ENCODE measurements around the gene MTM1.

Gene MTM1

DNA sequence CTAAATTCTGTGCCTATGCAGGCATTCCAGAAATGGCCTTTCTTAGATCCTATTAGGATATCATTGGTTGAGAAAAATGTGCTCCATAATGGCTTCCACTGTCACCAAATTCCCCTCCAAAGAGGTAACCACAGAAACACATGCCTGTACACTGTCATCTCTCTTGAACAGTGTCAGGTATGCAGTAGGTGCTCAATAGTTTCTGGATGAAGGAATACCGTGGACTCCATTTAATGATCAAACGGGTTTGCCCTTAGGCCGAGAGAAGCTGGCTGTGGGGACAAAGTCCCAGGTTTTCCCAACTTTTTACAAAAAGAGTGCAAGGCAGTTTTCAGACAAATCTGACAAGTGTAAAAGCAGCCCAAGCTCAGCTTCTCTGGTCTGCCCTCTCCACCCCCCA, 16.5 kb upstream of the MTM1 start:
- no peak for DNase-seq

GRCh38 chrX:150558424-150558823, 10.0 kb upstream of the MTM1 start:
- DNase-seq = no peak

GRCh38 chrX:150564838-150565237, 3.6 kb upstream of the MTM1 start:
- no peak for DNase-seq

GRCh38 chrX:150565551-150565950, 2.9 kb upstream of the MTM1 start:
- no peak for DNase-seq

- DNase-seq = peak; percentile 65
These were observed 1.7 kb upstream of the MTM1 start for GRCh38 chrX:150566734-150567182.

DNA sequence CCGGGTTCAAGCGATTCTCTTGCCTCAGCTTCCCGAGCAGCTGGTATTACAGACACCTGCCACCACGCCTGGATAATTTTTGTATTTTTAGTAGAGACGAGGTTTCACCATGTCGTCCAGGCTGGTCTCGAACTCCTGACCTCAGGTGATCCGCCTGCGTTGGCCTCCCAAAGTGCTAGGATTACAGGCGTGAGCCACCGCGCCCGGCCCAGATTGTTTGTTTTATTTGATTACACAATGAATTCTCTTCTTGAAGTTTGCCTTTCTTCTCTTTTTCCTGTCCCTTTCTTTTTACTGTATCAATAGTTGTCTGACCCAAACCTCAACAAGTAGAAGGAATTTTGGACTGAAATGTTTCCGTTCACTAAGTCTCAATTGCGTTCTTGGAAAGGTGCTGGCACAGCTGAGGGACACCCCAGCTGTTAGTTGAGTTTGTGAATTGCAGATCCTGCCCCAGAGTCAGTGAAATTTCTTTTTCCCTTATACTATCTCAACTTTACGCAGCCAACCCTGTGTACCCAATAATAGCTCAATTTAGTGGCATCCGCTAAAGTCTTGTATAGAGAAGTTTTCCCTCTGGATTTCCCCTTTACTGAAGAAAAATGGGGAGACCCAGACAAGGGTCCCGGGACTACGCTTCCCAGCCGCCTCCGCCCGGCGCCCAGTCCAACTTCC, 639 bp upstream of the MTM1 start:
- DNase-seq = no peak

DNA sequence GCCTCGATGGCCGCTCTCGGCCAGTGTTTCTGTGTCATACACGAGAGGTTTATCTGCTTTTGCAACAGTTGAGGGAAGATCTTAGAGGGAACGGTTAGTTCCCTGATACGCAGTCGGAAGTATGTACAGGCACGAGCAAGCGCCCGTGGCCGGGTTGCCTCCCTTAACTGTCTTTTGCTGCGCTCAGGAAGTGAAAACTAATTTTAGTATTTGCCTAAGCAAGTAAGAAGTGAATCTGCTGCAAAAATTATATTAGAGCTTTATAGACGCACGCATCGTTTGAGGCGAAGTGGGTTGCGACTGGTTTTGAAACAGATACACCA, 695 bp downstream of the MTM1 start:
- DNase-seq = no peak

- no peak for DNase-seq
These were observed 2.1 kb downstream of the MTM1 start for GRCh38 chrX:150570512-150570911.

DNA sequence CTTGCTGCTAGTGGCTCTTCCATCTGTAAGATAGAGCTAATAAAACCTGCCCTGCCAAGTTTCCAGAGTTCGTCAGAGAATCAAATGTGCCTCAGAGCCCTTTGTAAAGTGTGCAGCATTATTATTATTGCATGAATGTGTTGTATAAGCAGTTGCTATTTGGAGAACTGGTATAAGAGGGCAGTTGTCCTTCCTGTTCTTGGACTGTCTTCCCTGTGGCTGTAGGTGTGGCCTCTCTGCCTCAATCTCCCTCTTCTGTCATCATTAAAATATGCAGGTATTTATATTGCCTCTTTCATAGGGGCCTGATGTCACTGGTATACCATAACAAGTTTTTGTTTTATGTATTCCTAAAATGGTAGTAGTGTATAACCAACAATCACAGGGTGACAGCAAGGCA, 3.8 kb downstream of the MTM1 start:
- no peak for DNase-seq

GRCh38 chrX:150573106-150573505, 4.7 kb downstream of the MTM1 start:
- no peak for DNase-seq

DNA sequence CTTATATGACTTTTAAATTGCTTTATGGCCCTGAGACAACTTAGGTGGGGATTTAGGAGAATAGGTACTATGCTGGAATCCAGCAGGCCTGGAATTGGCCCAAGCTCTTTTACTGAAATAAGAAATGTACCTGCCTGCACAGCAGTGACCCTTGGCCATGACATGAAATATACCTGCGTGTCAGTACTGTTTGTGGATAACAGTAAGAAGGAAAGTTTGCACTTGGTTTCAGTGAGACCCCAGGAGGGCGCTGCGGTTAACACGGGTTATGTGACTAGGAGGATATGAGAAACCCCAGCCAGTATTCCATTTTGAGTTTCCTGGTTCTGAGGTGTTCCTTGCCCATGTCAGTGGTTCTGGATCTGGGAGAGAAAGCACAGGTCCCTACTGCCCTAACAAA, 5.3 kb downstream of the MTM1 start:
- no peak for DNase-seq

GRCh38 chrX:150574559-150575418, 6.4 kb downstream of the MTM1 start:
- no peak for DNase-seq

DNA sequence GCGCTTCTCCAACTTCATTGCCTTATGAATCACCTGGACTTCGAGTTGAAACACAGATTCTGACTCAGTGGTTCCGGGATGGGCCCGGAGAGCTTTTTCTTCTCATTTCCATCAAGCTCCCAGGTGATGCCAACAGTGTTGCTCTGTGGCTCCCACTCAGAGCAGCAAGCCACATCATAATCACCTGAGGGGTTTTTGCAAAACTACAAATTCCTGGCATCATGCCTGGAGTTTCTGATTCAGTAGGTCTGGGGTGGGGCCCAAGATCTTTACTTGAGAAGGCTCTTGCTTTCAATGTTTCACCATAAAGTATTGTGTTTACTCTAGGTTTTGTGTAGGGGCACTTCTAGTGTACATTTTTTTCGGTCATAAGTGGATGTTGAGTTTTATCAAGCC, 7.0 kb downstream of the MTM1 start:
- peak; percentile 73 for DNase-seq

DNA sequence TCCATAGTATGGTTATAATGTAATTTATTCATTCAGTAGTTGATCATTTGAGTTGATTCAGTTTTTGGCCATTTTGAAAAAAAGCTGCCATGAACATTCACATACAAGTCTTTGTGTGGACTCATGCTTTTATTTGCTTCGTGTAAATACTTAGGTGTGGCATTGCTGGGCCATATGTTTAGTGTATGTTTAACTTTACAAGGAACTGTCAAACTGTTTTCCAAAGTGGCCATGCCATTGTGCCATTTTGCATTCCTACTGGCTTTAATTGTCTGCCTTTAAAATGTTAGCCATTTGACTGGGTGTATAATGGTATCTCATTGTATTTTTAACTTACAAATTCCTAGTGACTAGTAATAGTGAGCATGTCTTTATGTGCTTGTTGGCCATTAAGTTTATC, 8.8 kb downstream of the MTM1 start:
- DNase-seq = no peak

- DNase-seq = no peak
These were observed 12.8 kb downstream of the MTM1 start for GRCh38 chrX:150581093-150581775.

DNA sequence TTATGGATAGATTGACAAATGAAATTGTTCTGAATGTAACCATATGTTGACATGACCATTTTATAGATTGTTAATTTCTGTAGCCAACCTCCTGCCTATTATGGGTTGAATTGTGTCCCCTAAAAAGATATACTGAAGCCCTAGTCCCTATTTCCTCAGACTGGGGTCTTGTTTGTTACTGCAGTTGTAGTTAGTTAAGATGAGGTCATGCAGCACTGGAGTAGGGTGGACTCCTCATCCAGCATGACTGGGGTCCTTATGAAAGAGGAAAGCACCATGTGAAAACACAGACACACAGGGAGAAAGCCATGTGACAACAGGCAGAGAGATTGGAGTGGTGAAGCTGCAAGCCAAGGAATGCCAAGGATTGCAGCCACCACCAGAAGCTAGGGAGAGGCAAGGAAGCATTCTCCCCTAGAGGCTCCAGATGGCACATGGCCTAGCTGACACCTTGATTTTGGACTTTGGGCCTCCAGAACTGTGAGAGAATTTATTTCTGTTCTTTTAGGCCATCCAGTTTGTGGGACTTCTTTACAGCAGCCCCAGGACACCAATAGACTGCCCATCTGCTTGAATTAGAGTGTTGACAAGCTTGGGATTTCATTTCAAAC, 14.0 kb downstream of the MTM1 start:
- no peak for DNase-seq

DNA sequence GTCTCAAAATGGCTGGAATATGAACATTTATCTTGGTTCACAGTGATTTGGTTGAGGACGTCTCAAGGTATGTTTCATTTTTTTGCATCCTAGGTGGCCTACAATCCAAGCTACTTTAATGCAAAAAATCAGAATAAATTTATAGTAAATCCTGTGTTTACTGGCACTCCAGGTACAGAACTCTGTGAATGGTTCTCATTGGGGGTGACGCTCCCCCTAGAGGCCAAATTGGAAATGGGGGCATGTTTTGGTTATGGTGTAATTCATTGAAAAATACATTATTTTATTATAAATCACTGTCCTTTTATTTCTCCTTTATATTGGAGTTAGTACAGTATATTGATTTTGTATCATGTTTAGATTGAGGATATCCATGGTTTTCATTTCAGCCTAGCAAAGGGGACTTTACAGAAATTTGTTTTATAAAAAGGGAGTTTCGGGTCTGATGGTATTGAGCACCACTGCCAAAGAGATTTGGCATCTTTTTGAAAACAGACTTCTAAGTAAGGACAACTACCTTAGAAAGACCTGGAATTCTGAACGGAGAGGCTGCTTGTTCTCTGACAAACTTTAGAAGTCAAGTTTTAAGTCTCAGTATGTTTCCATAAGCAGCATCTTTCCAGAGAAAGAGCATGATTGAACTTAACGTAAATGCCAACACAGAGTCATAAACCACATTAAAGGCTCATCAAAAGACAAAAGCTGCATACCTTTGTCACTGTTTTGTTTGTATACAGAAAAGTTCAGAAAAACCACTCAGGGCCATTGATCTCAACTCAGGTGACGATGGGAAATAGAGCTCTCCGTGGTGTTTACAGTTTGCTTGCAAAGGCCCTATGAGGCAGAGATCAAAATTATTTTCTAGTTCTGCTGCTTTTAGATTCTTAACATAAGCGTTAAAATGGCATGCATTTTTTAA, 19.4 kb downstream of the MTM1 start:
- no peak for DNase-seq

DNA sequence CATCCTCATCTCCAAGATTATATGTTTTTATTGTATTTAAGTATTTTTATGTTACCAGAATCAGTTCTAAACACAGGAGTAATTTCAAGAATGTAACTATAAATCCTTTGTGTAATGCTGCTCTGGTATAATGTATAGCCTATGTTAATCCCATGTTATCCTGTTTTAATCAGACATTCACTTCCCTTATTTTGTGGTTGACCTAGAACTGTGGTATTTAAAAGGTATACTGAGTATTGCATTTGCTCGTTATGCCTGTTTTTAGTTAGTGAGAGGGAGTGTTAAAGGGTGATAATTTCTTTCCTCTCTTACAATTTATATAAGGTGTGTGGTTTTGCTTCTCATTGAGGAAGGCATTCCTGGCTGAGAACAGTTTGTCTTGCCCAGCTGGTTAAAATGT, 26.2 kb downstream of the MTM1 start:
- no peak for DNase-seq

DNA sequence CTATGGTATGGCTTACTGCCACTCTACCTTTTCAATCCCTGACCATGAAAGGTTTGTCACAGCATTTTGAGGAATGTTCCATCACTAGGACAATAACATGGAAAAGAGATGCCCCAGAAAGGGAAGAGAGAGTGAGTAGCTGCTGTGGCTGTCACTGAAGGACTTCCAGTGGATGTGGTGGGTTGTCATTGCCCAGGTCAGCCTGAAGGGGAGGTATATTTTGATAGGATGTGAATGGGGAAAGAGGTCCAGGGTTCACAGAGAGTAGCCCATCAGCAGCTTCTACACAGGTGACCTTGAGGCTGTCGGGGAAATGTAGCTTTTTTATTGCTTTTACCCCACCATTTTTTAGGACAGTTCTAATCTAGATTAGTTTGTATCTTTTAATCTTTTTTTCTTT, 30.8 kb downstream of the MTM1 start:
- DNase-seq = no peak

GRCh38 chrX:150602296-150602695, 33.9 kb downstream of the MTM1 start:
- no peak for DNase-seq

GRCh38 chrX:150602743-150603142, 34.3 kb downstream of the MTM1 start:
- no peak for DNase-seq

GRCh38 chrX:150605603-150606002, 37.2 kb downstream of the MTM1 start:
- no peak for DNase-seq

DNA sequence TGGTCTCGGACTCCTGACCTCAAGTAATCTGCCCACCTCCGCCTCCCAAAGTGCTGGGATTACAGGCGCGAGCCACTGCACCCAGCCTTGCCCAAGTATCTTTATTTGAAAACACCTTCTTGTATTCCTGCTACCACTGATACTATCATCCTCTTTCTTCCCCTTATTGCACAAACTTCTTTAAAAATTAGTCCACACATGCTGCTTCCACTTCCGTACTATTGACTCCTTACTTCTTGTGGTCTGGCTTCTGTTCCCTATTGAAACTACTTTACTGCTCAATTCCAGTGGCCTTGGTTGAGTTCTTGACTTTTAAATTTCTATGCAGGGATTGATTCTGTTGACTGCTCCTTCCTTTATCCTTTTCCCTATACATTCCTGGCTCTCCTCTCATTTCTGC, 38.8 kb downstream of the MTM1 start:
- no peak for DNase-seq

Measured in DMS79 treated with DMSO at 0.1 percent for 48 hours (cell line).